ENCODE data around the gene LMOD1.

DNA sequence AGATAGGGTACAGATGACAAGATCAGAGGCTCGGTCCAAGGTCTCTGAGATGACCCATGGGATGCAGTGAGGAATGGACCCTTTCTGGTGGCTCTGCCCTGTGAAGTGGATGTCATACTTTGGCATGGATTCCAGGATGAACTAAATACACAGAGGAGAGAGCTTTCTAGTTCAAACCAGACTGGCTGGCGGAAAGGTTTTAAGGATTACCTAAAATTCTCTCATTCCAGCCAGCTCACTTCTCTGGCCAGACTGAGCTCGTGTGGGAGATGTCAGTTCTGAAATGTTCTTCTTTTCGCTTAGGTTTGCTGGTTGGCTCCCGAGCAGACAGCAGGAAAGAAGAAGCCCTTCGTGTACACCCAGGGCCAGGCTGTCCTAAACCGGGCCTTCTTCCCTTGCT lies 42.3 kb upstream of the LMOD1 start:
- no peak for TF ChIP-seq POLR2A (IDR thresholded peaks at IDR 0.05; ENCODE audit: low read length)
- no peak for TF ChIP-seq GATA1 (IDR thresholded peaks at IDR 0.05; ENCODE audit: low read depth, low read length)
